K562 (cell line): Measurements from ENCODE around the gene ARHGAP33. TPM values are rescaled to one million over a fixed set of nuclear protein-coding genes. Genes with fewer than 3 reads are reported as not detected.

ENCODE experiments used
- CBX3 ChIP-seq, 2 experiments: IDR thresholded peaks; 1 replicate in 1 of 2; 2 replicates in 1 of 2; pipeline ENCODE4 v1.6.1; 2012; ENCODE audit warnings: inconsistent platforms in 2 of 2, low read length in 2 of 2, borderline replicate concordance in 1 of 2, control low read depth in 1 of 2
- CHD4 ChIP-seq: fragments of 200-600 bp; sonication (generic); IDR thresholded peaks from 3 replicates; pipeline ENCODE4 v1.6.1; 2012; ENCODE audit warnings: low read depth, mild to moderate bottlenecking, mixed read lengths, low read length, inconsistent platforms; ENCODE audit not compliant: insufficient read depth, insufficient replicate concordance, poor library complexity, severe bottlenecking
- CTBP1 ChIP-seq: fragments of 450-650 bp; IDR thresholded peaks from 2 replicates; pipeline ENCODE4 v1.6.1; 2016; ENCODE audit warnings: borderline replicate concordance
- NBN ChIP-seq: fragments of 450-650 bp; IDR thresholded peaks from 2 replicates; pipeline ENCODE4 v1.6.1; 2016; ENCODE audit warnings: low read depth, mild to moderate bottlenecking
- RB1 ChIP-seq: fragments of 450-650 bp; IDR thresholded peaks from 2 replicates; pipeline ENCODE4 v1.6.1; 2017; ENCODE audit warnings: low read depth, mild to moderate bottlenecking
- SIN3A ChIP-seq, 2 experiments: fragments of 150-350 bp in 1 of 2; IDR thresholded peaks; 2 replicates each; pipeline ENCODE4 v1.6.1; 2011 to 2016; ENCODE audit warnings: borderline replicate concordance in 2 of 2, low read depth in 2 of 2, low read length in 2 of 2, mild to moderate bottlenecking in 2 of 2, moderate library complexity in 2 of 2; ENCODE audit not compliant: control insufficient read depth in 1 of 2
- ZNF253 ChIP-seq: fragments of 250-450 bp; sonication (Bioruptor Pico); conservative IDR thresholded peaks from 2 replicates; pipeline ENCODE4 v1.6.1; 2021; ENCODE audit warnings: mild to moderate bottlenecking
- polyA plus RNA-seq, 8 experiments: library from polyadenylated mRNA; depleted of rRNA in 4 of 8; stranded (reverse) in 5 of 8; unstranded in 3 of 8; fragments of >200 nt; fragmentation: Nextera tagmentation in 2 of 8; fragmentation: Illumina TruSeq in 1 of 8; extraction: Ambion mirVana in 2 of 8; extraction: Trizol in 1 of 8; gene quantifications; 2 replicates each; pipeline versions ENCODE4 v1.2.1 to v1.2.3, GENCODE V29; 2011 to 2014; ENCODE audit warnings: inconsistent platforms in 1 of 8, missing spikeins in 1 of 8
- total RNA-seq, 7 experiments: library from RNA; depleted of rRNA in 6 of 7; stranded (reverse); fragments of >200 nt in 6 of 7; fragmentation: Illumina TruSeq in 2 of 7; extraction: Trizol in 2 of 7; gene quantifications; 2 replicates each; pipeline versions ENCODE4 v1.2.1 to v1.2.3, GENCODE V29; 2011 to 2021; ENCODE audit warnings: low replicate concordance in 1 of 7
- TF ChIP-seq, protein P1 (sequence below): sonication (generic); formaldehyde crosslinking; IDR thresholded peaks from 2 replicates; pipeline ENCODE4 v1.8.0; 2022; ENCODE audit warnings: mild to moderate bottlenecking, missing genetic modification reagents, borderline replicate concordance
- TF ChIP-seq, protein P2 (sequence below): fragments of 450-650 bp; IDR thresholded peaks from 2 replicates; pipeline ENCODE4 v1.6.1; 2016; ENCODE audit warnings: low read depth, mild to moderate bottlenecking, moderate library complexity
- TF ChIP-seq, protein P3 (sequence below): fragments of 450-650 bp; IDR thresholded peaks from 2 replicates; pipeline ENCODE4 v1.6.1; 2016; ENCODE audit warnings: low read depth
- TF ChIP-seq, protein P4 (sequence below): sonication (generic); formaldehyde crosslinking; IDR thresholded peaks from 2 replicates; pipeline ENCODE4 v1.9.0; 2022; ENCODE audit warnings: mild to moderate bottlenecking, missing genetic modification reagents
- TF ChIP-seq, protein P5 (sequence below): fragments of 450-650 bp; formaldehyde crosslinking; IDR thresholded peaks from 2 replicates; pipeline ENCODE4 v1.4.0; 2020; ENCODE audit warnings: mild to moderate bottlenecking, mixed read lengths

ARHGAP33 gene
- total and polyA plus RNA-seq, 9 of the 15 experiments (the other 6 are each of a cell fraction or from before 2014, with no cell fraction given), result 0.06 to 26.6 (median 1.6) TPM; not detected in 1

DNA sequence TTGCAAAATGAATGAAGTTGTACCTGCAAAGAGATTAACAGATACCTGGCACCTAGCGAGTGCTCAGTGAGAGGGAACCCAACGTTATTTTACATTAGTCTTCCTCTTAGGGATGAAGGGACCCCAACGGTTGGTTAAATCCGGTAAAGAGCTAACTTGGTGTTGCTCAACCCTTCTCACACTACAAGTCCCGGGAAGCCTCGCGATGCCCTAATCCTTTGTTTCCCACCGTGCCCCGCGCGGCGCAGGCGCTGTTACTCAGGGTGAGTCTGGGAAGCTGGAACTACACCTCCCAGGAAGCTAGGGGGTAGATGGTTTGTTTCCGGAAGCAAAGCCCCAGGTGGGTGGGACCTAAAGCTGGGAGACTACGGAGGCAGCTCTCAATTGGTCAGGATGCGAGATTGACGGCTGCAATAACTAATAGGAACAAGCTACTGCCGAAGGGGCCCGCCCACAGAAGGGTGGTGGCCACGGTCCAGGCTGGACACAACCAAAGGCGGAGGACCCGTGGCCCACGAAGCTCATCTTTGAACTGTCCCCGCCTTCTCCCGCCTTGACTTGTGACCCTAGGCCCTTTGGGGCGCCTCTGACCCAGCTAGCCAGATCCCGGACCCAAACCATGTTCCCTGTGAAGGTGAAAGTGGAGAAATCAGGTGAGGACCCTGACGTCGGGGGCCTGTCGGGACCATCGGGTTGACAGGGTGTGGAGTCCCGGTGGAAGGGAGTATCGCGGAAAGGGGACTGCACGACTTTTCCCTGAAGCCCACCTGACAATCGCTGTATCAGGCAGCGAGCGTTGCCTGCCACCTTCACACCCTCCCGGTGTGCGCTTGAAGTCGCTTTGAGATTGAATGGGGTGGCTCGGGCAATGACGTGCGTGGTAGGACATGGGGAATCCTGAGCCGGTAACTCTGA, 27.0 kb upstream of the ARHGAP33 start, which contains the start of gene LIN37 (continued):
- TF ChIP-seq, protein P1, sequence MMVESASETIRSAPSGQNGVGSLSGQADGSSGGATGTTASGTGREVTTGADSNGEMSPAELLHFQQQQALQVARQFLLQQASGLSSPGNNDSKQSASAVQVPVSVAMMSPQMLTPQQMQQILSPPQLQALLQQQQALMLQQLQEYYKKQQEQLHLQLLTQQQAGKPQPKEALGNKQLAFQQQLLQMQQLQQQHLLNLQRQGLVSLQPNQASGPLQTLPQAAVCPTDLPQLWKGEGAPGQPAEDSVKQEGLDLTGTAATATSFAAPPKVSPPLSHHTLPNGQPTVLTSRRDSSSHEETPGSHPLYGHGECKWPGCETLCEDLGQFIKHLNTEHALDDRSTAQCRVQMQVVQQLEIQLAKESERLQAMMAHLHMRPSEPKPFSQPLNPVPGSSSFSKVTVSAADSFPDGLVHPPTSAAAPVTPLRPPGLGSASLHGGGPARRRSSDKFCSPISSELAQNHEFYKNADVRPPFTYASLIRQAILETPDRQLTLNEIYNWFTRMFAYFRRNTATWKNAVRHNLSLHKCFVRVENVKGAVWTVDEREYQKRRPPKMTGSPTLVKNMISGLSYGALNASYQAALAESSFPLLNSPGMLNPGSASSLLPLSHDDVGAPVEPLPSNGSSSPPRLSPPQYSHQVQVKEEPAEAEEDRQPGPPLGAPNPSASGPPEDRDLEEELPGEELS, result no peak
- TF ChIP-seq, protein P2, sequence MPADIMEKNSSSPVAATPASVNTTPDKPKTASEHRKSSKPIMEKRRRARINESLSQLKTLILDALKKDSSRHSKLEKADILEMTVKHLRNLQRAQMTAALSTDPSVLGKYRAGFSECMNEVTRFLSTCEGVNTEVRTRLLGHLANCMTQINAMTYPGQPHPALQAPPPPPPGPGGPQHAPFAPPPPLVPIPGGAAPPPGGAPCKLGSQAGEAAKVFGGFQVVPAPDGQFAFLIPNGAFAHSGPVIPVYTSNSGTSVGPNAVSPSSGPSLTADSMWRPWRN, result no peak
- TF ChIP-seq, protein P3, sequence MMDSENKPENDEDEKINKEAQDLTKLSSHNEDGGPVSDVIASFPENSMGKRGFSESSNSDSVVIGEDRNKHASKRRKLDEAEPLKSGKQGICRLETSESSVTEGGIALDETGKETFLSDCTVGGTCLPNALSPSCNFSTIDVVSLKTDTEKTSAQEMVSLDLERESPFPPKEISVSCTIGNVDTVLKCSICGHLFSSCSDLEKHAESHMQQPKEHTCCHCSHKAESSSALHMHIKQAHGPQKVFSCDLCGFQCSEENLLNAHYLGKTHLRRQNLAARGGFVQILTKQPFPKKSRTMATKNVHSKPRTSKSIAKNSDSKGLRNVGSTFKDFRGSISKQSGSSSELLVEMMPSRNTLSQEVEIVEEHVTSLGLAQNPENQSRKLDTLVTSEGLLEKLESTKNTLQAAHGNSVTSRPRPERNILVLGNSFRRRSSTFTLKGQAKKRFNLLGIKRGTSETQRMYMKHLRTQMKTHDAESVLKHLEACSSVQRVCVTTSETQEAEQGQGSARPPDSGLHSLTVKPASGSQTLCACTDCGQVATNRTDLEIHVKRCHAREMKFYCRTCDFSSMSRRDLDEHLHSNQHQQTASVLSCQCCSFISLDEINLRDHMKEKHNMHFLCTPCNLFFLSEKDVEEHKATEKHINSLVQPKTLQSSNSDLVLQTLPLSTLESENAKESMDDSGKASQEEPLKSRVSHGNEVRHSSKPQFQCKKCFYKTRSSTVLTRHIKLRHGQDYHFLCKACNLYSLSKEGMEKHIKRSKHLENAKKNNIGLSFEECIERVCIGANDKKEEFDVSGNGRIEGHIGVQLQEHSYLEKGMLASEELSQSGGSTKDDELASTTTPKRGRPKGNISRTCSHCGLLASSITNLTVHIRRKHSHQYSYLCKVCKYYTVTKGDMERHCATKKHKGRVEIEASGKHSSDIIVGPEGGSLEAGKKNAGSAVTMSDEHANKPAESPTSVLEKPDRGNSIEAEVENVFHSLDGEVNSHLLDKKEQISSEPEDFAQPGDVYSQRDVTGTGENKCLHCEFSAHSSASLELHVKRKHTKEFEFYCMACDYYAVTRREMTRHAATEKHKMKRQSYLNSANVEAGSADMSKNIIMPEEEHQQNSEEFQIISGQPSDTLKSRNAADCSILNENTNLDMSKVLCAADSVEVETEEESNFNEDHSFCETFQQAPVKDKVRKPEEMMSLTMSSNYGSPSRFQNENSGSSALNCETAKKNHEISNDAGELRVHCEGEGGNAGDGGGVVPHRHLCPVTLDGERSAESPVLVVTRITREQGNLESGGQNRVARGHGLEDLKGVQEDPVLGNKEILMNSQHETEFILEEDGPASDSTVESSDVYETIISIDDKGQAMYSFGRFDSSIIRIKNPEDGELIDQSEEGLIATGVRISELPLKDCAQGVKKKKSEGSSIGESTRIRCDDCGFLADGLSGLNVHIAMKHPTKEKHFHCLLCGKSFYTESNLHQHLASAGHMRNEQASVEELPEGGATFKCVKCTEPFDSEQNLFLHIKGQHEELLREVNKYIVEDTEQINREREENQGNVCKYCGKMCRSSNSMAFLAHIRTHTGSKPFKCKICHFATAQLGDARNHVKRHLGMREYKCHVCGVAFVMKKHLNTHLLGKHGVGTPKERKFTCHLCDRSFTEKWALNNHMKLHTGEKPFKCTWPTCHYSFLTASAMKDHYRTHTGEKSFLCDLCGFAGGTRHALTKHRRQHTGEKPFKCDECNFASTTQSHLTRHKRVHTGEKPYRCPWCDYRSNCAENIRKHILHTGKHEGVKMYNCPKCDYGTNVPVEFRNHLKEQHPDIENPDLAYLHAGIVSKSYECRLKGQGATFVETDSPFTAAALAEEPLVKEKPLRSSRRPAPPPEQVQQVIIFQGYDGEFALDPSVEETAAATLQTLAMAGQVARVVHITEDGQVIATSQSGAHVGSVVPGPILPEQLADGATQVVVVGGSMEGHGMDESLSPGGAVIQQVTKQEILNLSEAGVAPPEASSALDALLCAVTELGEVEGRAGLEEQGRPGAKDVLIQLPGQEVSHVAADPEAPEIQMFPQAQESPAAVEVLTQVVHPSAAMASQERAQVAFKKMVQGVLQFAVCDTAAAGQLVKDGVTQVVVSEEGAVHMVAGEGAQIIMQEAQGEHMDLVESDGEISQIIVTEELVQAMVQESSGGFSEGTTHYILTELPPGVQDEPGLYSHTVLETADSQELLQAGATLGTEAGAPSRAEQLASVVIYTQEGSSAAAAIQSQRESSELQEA, result no peak
- TF ChIP-seq NBN (no peak), SIN3A (IDR thresholded peaks at IDR 0.05; ENCODE audit: borderline replicate concordance in 2 of 2, control insufficient read depth in 1 of 2, low read depth in 2 of 2, low read length in 2 of 2) (peak in 1 of 2 experiments; percentile 21; a peak in 1 of 4 replicates), CTBP1 (peak; percentile 9; the same call in 1 of the 2 replicates), RB1 (no peak), CBX3 (IDR thresholded peaks at IDR 0.05; ENCODE audit: borderline replicate concordance in 1 of 2, low read length in 2 of 2) (no peak; a peak in 1 of 3 replicates), ZNF253 (CRISPR knock-in tag) (no peak), CHD4 (no peak)
- TF ChIP-seq, protein P4, sequence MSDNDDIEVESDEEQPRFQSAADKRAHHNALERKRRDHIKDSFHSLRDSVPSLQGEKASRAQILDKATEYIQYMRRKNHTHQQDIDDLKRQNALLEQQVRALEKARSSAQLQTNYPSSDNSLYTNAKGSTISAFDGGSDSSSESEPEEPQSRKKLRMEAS (CRISPR knock-in tag), result 0 out of 2 replicates have a peak, but pooled peaks have one; percentile 27
- TF ChIP-seq, protein P5, sequence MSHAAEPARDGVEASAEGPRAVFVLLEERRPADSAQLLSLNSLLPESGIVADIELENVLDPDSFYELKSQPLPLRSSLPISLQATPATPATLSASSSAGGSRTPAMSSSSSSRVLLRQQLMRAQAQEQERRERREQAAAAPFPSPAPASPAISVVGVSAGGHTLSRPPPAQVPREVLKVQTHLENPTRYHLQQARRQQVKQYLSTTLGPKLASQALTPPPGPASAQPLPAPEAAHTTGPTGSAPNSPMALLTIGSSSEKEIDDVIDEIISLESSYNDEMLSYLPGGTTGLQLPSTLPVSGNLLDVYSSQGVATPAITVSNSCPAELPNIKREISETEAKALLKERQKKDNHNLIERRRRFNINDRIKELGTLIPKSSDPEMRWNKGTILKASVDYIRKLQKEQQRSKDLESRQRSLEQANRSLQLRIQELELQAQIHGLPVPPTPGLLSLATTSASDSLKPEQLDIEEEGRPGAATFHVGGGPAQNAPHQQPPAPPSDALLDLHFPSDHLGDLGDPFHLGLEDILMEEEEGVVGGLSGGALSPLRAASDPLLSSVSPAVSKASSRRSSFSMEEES, result no peak
